Measurements from ENCODE around the gene ADARB2. TPM values are rescaled to one million over a fixed set of nuclear protein-coding genes. Genes with fewer than 3 reads are reported as not detected.

ADARB2 gene
- total RNA-seq, 1 donor from 2014 or later: 0.11 TPM

- Histone ChIP-seq H3K9me3 (replicated peaks) (no peaks in the 10 kb centered on the region), H3K4me3 (no peak overlapping the region), H3K27ac (replicated peaks) (no peak overlapping the region), H3K36me3 (no peaks in the 10 kb centered on the region), H3K4me1 (no peaks in the 10 kb centered on the region), H3K27me3 (ENCODE audit: low read depth) (peaks cover 51% of the 10 kb centered on the region)
- no peak for DNase-seq
- intact Hi-C loops (cut with micrococcal nuclease): no loop called here
- TF ChIP-seq CTCF (IDR thresholded peaks at IDR 0.05; ENCODE audit: borderline replicate concordance): no peak
Observed at GRCh38 chr10:1240341-1240775, 497.0 kb downstream of the ADARB2 start.

GRCh38 chr10:1233031-1233430, 504.3 kb downstream of the ADARB2 start:
- no peaks in the 10 kb centered on the region for H3K9me3 ChIP-seq (replicated peaks)
- DNase-seq: no peak
- TF ChIP-seq CTCF (IDR thresholded peaks at IDR 0.05; ENCODE audit: borderline replicate concordance): no peak
- intact Hi-C loops (cut with micrococcal nuclease): no loop called here
- H3K27ac ChIP-seq (replicated peaks): no peak overlapping the region
- H3K36me3 ChIP-seq: no peaks in the 10 kb centered on the region
- peaks cover 31% of the 10 kb centered on the region for H3K27me3 ChIP-seq (ENCODE audit: low read depth)
- no peaks in the 10 kb centered on the region for H3K4me1 ChIP-seq
- H3K4me3 ChIP-seq: no peak overlapping the region

GRCh38 chr10:1232164-1232911, 505.0 kb downstream of the ADARB2 start:
- H3K9me3 ChIP-seq (replicated peaks): no peaks in the 10 kb centered on the region
- intact Hi-C loops (cut with micrococcal nuclease): no loop called here
- H3K4me1 ChIP-seq: no peaks in the 10 kb centered on the region
- no peak overlapping the region for H3K4me3 ChIP-seq
- H3K36me3 ChIP-seq: no peaks in the 10 kb centered on the region
- no peak for TF ChIP-seq CTCF (IDR thresholded peaks at IDR 0.05; ENCODE audit: borderline replicate concordance)
- peaks cover 38% of the 10 kb centered on the region for H3K27me3 ChIP-seq (ENCODE audit: low read depth)
- DNase-seq: no peak
- H3K27ac ChIP-seq (replicated peaks): no peak overlapping the region

GRCh38 chr10:1230592-1231275, 506.6 kb downstream of the ADARB2 start:
- H3K27me3 ChIP-seq (ENCODE audit: low read depth): peaks cover 39% of the 10 kb centered on the region
- H3K27ac ChIP-seq (replicated peaks): no peak overlapping the region
- DNase-seq: no peak
- no peaks in the 10 kb centered on the region for H3K4me1 ChIP-seq
- intact Hi-C loops (cut with micrococcal nuclease): no loop called here
- TF ChIP-seq CTCF (IDR thresholded peaks at IDR 0.05; ENCODE audit: borderline replicate concordance): no peak
- no peaks in the 10 kb centered on the region for H3K36me3 ChIP-seq
- H3K9me3 ChIP-seq (replicated peaks): no peaks in the 10 kb centered on the region
- no peak overlapping the region for H3K4me3 ChIP-seq

GRCh38 chr10:1230138-1230537, 507.2 kb downstream of the ADARB2 start:
- H3K36me3 ChIP-seq: no peaks in the 10 kb centered on the region
- no peak overlapping the region for H3K27ac ChIP-seq (replicated peaks)
- H3K27me3 ChIP-seq (ENCODE audit: low read depth): peaks cover 39% of the 10 kb centered on the region
- no peak for DNase-seq
- no peaks in the 10 kb centered on the region for H3K9me3 ChIP-seq (replicated peaks)
- no peak for TF ChIP-seq CTCF (IDR thresholded peaks at IDR 0.05; ENCODE audit: borderline replicate concordance)
- intact Hi-C loops (cut with micrococcal nuclease): no loop called here
- no peak overlapping the region for H3K4me3 ChIP-seq
- no peaks in the 10 kb centered on the region for H3K4me1 ChIP-seq

Measured in left ventricle myocardium inferior (tissue), 1 donor.